CD4-positive, alpha-beta T cell treated with Interferon gamma for 1 hour (primary cell): ENCODE results near the gene SPDYE17.
"Not testable (repeated sequence)": the region's sequence is repeated elsewhere in the genome, so short reads cannot be mapped to it uniquely, and the experiment has no call there.

ENCODE experiments used
- DNase-seq: peaks from one replicate; pipeline ENCODE4 v3.0.0-alpha.2; 2020

Gene SPDYE17

GRCh38 chr7:76998285-76998589, 33.9 kb downstream of the SPDYE17 start:
- DNase-seq: no peak

GRCh38 chr7:76997381-76998284, 34.5 kb downstream of the SPDYE17 start:
- no peak for DNase-seq

- DNase-seq: not testable (repeated sequence)
Observed at GRCh38 chr7:76996932-76997331, 35.2 kb downstream of the SPDYE17 start.

- not testable (repeated sequence) for DNase-seq
Observed at GRCh38 chr7:76994286-76994685, 37.9 kb downstream of the SPDYE17 start.

GRCh38 chr7:76993831-76994230, 38.3 kb downstream of the SPDYE17 start:
- not testable (repeated sequence) for DNase-seq

- DNase-seq: not testable (repeated sequence)
Observed at GRCh38 chr7:76992871-76993270, 39.3 kb downstream of the SPDYE17 start.

- not testable (repeated sequence) for DNase-seq
Observed at GRCh38 chr7:76992204-76992603, 40.0 kb downstream of the SPDYE17 start.

- not testable (repeated sequence) for DNase-seq
Observed at GRCh38 chr7:76990202-76990601, 42.0 kb downstream of the SPDYE17 start.

GRCh38 chr7:76985924-76986717, 46.0 kb downstream of the SPDYE17 start:
- not testable (repeated sequence) for DNase-seq

GRCh38 chr7:76984784-76985136, 47.4 kb downstream of the SPDYE17 start:
- DNase-seq: not testable (repeated sequence)

GRCh38 chr7:76983937-76984783, 48.0 kb downstream of the SPDYE17 start:
- not testable (repeated sequence) for DNase-seq

GRCh38 chr7:76983333-76983732, 48.8 kb downstream of the SPDYE17 start:
- not testable (repeated sequence) for DNase-seq

GRCh38 chr7:76982501-76982900, 49.7 kb downstream of the SPDYE17 start:
- not testable (repeated sequence) for DNase-seq

- DNase-seq: not testable (repeated sequence)
Observed at GRCh38 chr7:76981187-76981970, 50.8 kb downstream of the SPDYE17 start.

- not testable (repeated sequence) for DNase-seq
Observed at GRCh38 chr7:76980576-76980975, 51.6 kb downstream of the SPDYE17 start.

GRCh38 chr7:76977761-76978367, 54.3 kb downstream of the SPDYE17 start:
- DNase-seq: not testable (repeated sequence)

- DNase-seq: not testable (repeated sequence)
Observed at GRCh38 chr7:76974793-76975579, 57.2 kb downstream of the SPDYE17 start.

- DNase-seq: not testable (repeated sequence)
Observed at GRCh38 chr7:76974336-76974735, 57.8 kb downstream of the SPDYE17 start.

- DNase-seq: not testable (repeated sequence)
Observed at GRCh38 chr7:76972391-76972790, 59.8 kb downstream of the SPDYE17 start.
